ENCODE data around the gene LMAN2L.

DNA sequence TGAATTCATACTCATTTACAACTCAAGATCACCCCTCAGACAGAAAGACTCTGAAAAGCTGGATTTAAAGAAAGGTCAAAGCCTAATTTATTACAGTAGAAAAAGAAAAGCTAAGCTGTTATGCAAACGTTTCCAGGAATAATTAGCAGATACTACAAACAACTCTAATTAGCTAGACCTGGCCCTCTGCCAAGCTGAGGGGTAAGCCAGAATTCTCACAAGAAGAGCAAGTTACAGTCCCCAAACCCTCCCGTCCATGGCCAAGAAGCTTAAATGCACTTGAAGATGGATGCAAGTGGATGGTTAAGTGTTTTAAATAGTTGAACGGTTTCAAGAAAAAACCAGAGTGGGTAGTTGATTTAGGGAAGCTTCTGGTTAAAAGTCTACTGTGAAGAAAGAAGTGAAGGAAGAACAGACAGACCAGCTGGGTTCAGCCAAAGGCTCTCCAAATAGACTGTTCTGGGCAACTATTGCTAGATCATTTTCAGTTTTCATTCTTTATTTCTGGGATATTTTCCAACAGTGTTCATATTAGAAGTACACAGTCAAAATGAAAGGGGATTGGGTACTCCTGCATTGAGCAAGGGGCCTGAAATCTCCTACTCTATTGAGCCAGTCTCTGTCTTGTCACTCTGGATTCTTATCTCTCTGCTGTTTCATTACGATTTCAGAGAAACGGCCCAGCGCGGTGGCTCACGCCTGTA lies 4.8 kb downstream of the LMAN2L start:
- TF ChIP-seq, protein P1, sequence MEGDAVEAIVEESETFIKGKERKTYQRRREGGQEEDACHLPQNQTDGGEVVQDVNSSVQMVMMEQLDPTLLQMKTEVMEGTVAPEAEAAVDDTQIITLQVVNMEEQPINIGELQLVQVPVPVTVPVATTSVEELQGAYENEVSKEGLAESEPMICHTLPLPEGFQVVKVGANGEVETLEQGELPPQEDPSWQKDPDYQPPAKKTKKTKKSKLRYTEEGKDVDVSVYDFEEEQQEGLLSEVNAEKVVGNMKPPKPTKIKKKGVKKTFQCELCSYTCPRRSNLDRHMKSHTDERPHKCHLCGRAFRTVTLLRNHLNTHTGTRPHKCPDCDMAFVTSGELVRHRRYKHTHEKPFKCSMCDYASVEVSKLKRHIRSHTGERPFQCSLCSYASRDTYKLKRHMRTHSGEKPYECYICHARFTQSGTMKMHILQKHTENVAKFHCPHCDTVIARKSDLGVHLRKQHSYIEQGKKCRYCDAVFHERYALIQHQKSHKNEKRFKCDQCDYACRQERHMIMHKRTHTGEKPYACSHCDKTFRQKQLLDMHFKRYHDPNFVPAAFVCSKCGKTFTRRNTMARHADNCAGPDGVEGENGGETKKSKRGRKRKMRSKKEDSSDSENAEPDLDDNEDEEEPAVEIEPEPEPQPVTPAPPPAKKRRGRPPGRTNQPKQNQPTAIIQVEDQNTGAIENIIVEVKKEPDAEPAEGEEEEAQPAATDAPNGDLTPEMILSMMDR (IDR thresholded peaks at IDR 0.05; ENCODE audit: low read depth, low read length): no peak
- TF ChIP-seq, protein P2, sequence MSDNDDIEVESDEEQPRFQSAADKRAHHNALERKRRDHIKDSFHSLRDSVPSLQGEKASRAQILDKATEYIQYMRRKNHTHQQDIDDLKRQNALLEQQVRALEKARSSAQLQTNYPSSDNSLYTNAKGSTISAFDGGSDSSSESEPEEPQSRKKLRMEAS (IDR thresholded peaks at IDR 0.05; ENCODE audit: low read depth, low read length): no peak
